Measurements from ENCODE around the gene VPS13C.

GRCh38 chr15:62083194-62084154, 23.2 kb upstream of the VPS13C start:
- TF ChIP-seq CTCF (IDR thresholded peaks at IDR 0.05) = no peak; the same call in 2 of the 3 replicates
- TF ChIP-seq, protein P1, sequence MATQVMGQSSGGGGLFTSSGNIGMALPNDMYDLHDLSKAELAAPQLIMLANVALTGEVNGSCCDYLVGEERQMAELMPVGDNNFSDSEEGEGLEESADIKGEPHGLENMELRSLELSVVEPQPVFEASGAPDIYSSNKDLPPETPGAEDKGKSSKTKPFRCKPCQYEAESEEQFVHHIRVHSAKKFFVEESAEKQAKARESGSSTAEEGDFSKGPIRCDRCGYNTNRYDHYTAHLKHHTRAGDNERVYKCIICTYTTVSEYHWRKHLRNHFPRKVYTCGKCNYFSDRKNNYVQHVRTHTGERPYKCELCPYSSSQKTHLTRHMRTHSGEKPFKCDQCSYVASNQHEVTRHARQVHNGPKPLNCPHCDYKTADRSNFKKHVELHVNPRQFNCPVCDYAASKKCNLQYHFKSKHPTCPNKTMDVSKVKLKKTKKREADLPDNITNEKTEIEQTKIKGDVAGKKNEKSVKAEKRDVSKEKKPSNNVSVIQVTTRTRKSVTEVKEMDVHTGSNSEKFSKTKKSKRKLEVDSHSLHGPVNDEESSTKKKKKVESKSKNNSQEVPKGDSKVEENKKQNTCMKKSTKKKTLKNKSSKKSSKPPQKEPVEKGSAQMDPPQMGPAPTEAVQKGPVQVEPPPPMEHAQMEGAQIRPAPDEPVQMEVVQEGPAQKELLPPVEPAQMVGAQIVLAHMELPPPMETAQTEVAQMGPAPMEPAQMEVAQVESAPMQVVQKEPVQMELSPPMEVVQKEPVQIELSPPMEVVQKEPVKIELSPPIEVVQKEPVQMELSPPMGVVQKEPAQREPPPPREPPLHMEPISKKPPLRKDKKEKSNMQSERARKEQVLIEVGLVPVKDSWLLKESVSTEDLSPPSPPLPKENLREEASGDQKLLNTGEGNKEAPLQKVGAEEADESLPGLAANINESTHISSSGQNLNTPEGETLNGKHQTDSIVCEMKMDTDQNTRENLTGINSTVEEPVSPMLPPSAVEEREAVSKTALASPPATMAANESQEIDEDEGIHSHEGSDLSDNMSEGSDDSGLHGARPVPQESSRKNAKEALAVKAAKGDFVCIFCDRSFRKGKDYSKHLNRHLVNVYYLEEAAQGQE (IDR thresholded peaks at IDR 0.05) = no peak

Measured in A549 (cell line).